C1 segment of cervical spinal cord (tissue), 14 donors: ENCODE data around the gene PPP1R14C.
"Not testable (repeated sequence)": the region's sequence is repeated elsewhere in the genome, so short reads cannot be mapped to it uniquely, and the experiment has no call there.

ENCODE experiments used
- DNase-seq, 14 donors: peaks; one replicate each; lab custom pipeline; 2025; lab: John Stamatoyannopoulos, UW

The PPP1R14C gene

GRCh38 chr6:150214310-150214709 is 71.5 kb downstream of the PPP1R14C start:
- DNase-seq: no peak

GRCh38 chr6:150220634-150221551 is 78.0 kb downstream of the PPP1R14C start:
- no peak for DNase-seq

- DNase-seq: no peak
Measured at GRCh38 chr6:150224820-150225219, 82.0 kb downstream of the PPP1R14C start.

GRCh38 chr6:150227281-150227680 is 84.4 kb downstream of the PPP1R14C start:
- no peak for DNase-seq

- no peak for DNase-seq
Measured at GRCh38 chr6:150228072-150228733, 85.4 kb downstream of the PPP1R14C start.

GRCh38 chr6:150229436-150230163 is 86.8 kb downstream of the PPP1R14C start:
- no peak for DNase-seq

GRCh38 chr6:150230164-150230561 is 87.3 kb downstream of the PPP1R14C start:
- DNase-seq: no peak

- DNase-seq: no peak
Measured at GRCh38 chr6:150230832-150231524, 88.1 kb downstream of the PPP1R14C start.

GRCh38 chr6:150231525-150231850 is 88.6 kb downstream of the PPP1R14C start:
- no peak for DNase-seq

GRCh38 chr6:150233843-150234269 is 91.0 kb downstream of the PPP1R14C start:
- DNase-seq: no peak

GRCh38 chr6:150235218-150235617 is 92.4 kb downstream of the PPP1R14C start:
- no peak for DNase-seq

GRCh38 chr6:150236114-150236513 is 93.3 kb downstream of the PPP1R14C start:
- DNase-seq: no peak

GRCh38 chr6:150236544-150236943 is 93.7 kb downstream of the PPP1R14C start:
- no peak for DNase-seq

- no peak for DNase-seq
Measured at GRCh38 chr6:150237626-150238025, 94.8 kb downstream of the PPP1R14C start.

- DNase-seq: peak in 2 of 14 donors; percentile 3 to 10
Measured at GRCh38 chr6:150238336-150238741, 95.5 kb downstream of the PPP1R14C start.

- DNase-seq: no peak
Measured at GRCh38 chr6:150238846-150239407, 96.1 kb downstream of the PPP1R14C start.

- not testable (repeated sequence) for DNase-seq
Measured at GRCh38 chr6:150241756-150242155, 98.9 kb downstream of the PPP1R14C start.

GRCh38 chr6:150243620-150244314 is 100.9 kb downstream of the PPP1R14C start:
- no peak for DNase-seq

GRCh38 chr6:150245148-150245935 is 102.5 kb downstream of the PPP1R14C start:
- DNase-seq: no peak

- DNase-seq: no peak
Measured at GRCh38 chr6:150247803-150248202, 105.0 kb downstream of the PPP1R14C start.
